ENCODE data around the gene KLRF1.

The KLRF1 gene

GRCh38 chr12:9851927-9852326 is 24.6 kb downstream of the KLRF1 start:
- Histone ChIP-seq H3K9ac (ENCODE audit: low read depth, low read length) (no peak overlapping the region), H3K27me3 (ENCODE audit: insufficient read depth, low read length) (no peaks in the 10 kb centered on the region), H3K4me3 (ENCODE audit: low read length) (no peak overlapping the region), H3K9me3 (ENCODE audit: insufficient read depth, low read depth, low read length) (no peaks in the 10 kb centered on the region), H3K36me3 (ENCODE audit: insufficient read depth, low read length) (no peaks in the 10 kb centered on the region), H3K4me1 (ENCODE audit: insufficient read depth, low read length) (peaks cover 20% of the 10 kb centered on the region), H3K27ac (ENCODE audit: low read depth, low read length) (no peak overlapping the region)
- 100% methylated on average over 2 of the region's 2 CpGs for WGBS

GRCh38 chr12:9856151-9856550 is 28.9 kb downstream of the KLRF1 start:
- no peak overlapping the region for H3K4me3 ChIP-seq (ENCODE audit: low read length)
- 88% methylated on average over 1 of the region's 1 CpG for WGBS
- no peaks in the 10 kb centered on the region for H3K9me3 ChIP-seq (ENCODE audit: insufficient read depth, low read depth, low read length)
- no peaks in the 10 kb centered on the region for H3K36me3 ChIP-seq (ENCODE audit: insufficient read depth, low read length)
- H3K9ac ChIP-seq (ENCODE audit: low read depth, low read length), result no peak overlapping the region
- peaks cover 20% of the 10 kb centered on the region for H3K4me1 ChIP-seq (ENCODE audit: insufficient read depth, low read length)
- no peaks in the 10 kb centered on the region for H3K27me3 ChIP-seq (ENCODE audit: insufficient read depth, low read length)
- H3K27ac ChIP-seq (ENCODE audit: low read depth, low read length), result no peak overlapping the region

- Histone ChIP-seq H3K36me3 (ENCODE audit: insufficient read depth, low read length) (no peaks in the 10 kb centered on the region), H3K27me3 (ENCODE audit: insufficient read depth, low read length) (no peaks in the 10 kb centered on the region), H3K27ac (ENCODE audit: low read depth, low read length) (no peak overlapping the region), H3K9me3 (ENCODE audit: insufficient read depth, low read depth, low read length) (no peaks in the 10 kb centered on the region), H3K4me3 (ENCODE audit: low read length) (no peak overlapping the region), H3K9ac (ENCODE audit: low read depth, low read length) (no peak overlapping the region), H3K4me1 (ENCODE audit: insufficient read depth, low read length) (peaks cover 20% of the 10 kb centered on the region)
- 88% methylated on average over 2 of the region's 3 CpGs for WGBS
Observed at GRCh38 chr12:9856894-9857293, 29.6 kb downstream of the KLRF1 start.

GRCh38 chr12:9858135-9858534 is 30.9 kb downstream of the KLRF1 start:
- Histone ChIP-seq H3K4me1 (ENCODE audit: insufficient read depth, low read length) (peaks cover 15% of the 10 kb centered on the region; the same call in 1 of the 2 replicates), H3K4me3 (ENCODE audit: low read length) (no peak overlapping the region), H3K9me3 (ENCODE audit: insufficient read depth, low read depth, low read length) (no peaks in the 10 kb centered on the region), H3K36me3 (ENCODE audit: insufficient read depth, low read length) (no peaks in the 10 kb centered on the region), H3K9ac (ENCODE audit: low read depth, low read length) (no peak overlapping the region), H3K27ac (ENCODE audit: low read depth, low read length) (no peak overlapping the region), H3K27me3 (ENCODE audit: insufficient read depth, low read length) (no peaks in the 10 kb centered on the region)

GRCh38 chr12:9864913-9865675 is 37.8 kb downstream of the KLRF1 start:
- WGBS, result 98% methylated on average over 3 of the region's 4 CpGs
- H3K27me3 ChIP-seq (ENCODE audit: insufficient read depth, low read length), result no peaks in the 10 kb centered on the region
- no peak overlapping the region for H3K27ac ChIP-seq (ENCODE audit: low read depth, low read length)
- H3K9ac ChIP-seq (ENCODE audit: low read depth, low read length), result no peak overlapping the region
- no peaks in the 10 kb centered on the region for H3K36me3 ChIP-seq (ENCODE audit: insufficient read depth, low read length)
- no peak overlapping the region for H3K4me3 ChIP-seq (ENCODE audit: low read length)
- H3K9me3 ChIP-seq (ENCODE audit: insufficient read depth, low read depth, low read length), result no peaks in the 10 kb centered on the region
- peaks cover 18% of the 10 kb centered on the region for H3K4me1 ChIP-seq (ENCODE audit: insufficient read depth, low read length)

GRCh38 chr12:9866860-9867269 is 39.6 kb downstream of the KLRF1 start:
- 96% methylated on average over 4 of the region's 4 CpGs for WGBS
- Histone ChIP-seq H3K4me1 (ENCODE audit: insufficient read depth, low read length) (peaks cover 20% of the 10 kb centered on the region), H3K4me3 (ENCODE audit: low read length) (no peak overlapping the region), H3K27me3 (ENCODE audit: insufficient read depth, low read length) (no peaks in the 10 kb centered on the region), H3K9ac (ENCODE audit: low read depth, low read length) (no peak overlapping the region), H3K27ac (ENCODE audit: low read depth, low read length) (no peak overlapping the region), H3K36me3 (ENCODE audit: insufficient read depth, low read length) (no peaks in the 10 kb centered on the region), H3K9me3 (ENCODE audit: insufficient read depth, low read depth, low read length) (no peaks in the 10 kb centered on the region)

GRCh38 chr12:9867531-9867930 is 40.2 kb downstream of the KLRF1 start:
- Histone ChIP-seq H3K27me3 (ENCODE audit: insufficient read depth, low read length) (no peaks in the 10 kb centered on the region), H3K9me3 (ENCODE audit: insufficient read depth, low read depth, low read length) (no peaks in the 10 kb centered on the region), H3K9ac (ENCODE audit: low read depth, low read length) (no peak overlapping the region), H3K4me1 (ENCODE audit: insufficient read depth, low read length) (peaks cover 20% of the 10 kb centered on the region), H3K4me3 (ENCODE audit: low read length) (no peak overlapping the region), H3K27ac (ENCODE audit: low read depth, low read length) (no peak overlapping the region), H3K36me3 (ENCODE audit: insufficient read depth, low read length) (no peaks in the 10 kb centered on the region)
- WGBS, result 92% methylated on average over 3 of the region's 4 CpGs

- no peak overlapping the region for H3K27ac ChIP-seq (ENCODE audit: low read depth, low read length)
- no peaks in the 10 kb centered on the region for H3K27me3 ChIP-seq (ENCODE audit: insufficient read depth, low read length)
- H3K4me3 ChIP-seq (ENCODE audit: low read length), result no peak overlapping the region
- H3K36me3 ChIP-seq (ENCODE audit: insufficient read depth, low read length), result no peaks in the 10 kb centered on the region
- 99% methylated on average over 7 of the region's 11 CpGs for WGBS
- H3K9ac ChIP-seq (ENCODE audit: low read depth, low read length), result no peak overlapping the region
- peaks cover 20% of the 10 kb centered on the region for H3K4me1 ChIP-seq (ENCODE audit: insufficient read depth, low read length)
- no peaks in the 10 kb centered on the region for H3K9me3 ChIP-seq (ENCODE audit: insufficient read depth, low read depth, low read length)
Observed at GRCh38 chr12:9868311-9868801, 41.1 kb downstream of the KLRF1 start.

- no peak overlapping the region for H3K4me3 ChIP-seq (ENCODE audit: low read length)
- H3K27ac ChIP-seq (ENCODE audit: low read depth, low read length), result no peak overlapping the region
- H3K36me3 ChIP-seq (ENCODE audit: insufficient read depth, low read length), result no peaks in the 10 kb centered on the region
- H3K9ac ChIP-seq (ENCODE audit: low read depth, low read length), result no peak overlapping the region
- H3K9me3 ChIP-seq (ENCODE audit: insufficient read depth, low read depth, low read length), result no peaks in the 10 kb centered on the region
- no peaks in the 10 kb centered on the region for H3K27me3 ChIP-seq (ENCODE audit: insufficient read depth, low read length)
- peaks cover 20% of the 10 kb centered on the region for H3K4me1 ChIP-seq (ENCODE audit: insufficient read depth, low read length)
- WGBS, result 82% methylated on average over 4 of the region's 4 CpGs
Observed at GRCh38 chr12:9868951-9869306, 41.6 kb downstream of the KLRF1 start.

- H3K36me3 ChIP-seq (ENCODE audit: insufficient read depth, low read length), result no peaks in the 10 kb centered on the region
- peaks cover 20% of the 10 kb centered on the region for H3K4me1 ChIP-seq (ENCODE audit: insufficient read depth, low read length)
- no peaks in the 10 kb centered on the region for H3K9me3 ChIP-seq (ENCODE audit: insufficient read depth, low read depth, low read length)
- no peak within 1 kb of the TSS for H3K4me3 ChIP-seq (ENCODE audit: low read length)
- no peak within 1 kb of the TSS for H3K9ac ChIP-seq (ENCODE audit: low read depth, low read length)
- H3K27me3 ChIP-seq (ENCODE audit: insufficient read depth, low read length), result no peaks in the 10 kb centered on the region
- no peak within 1 kb of the TSS for H3K27ac ChIP-seq (ENCODE audit: low read depth, low read length)
- 75% methylated on average over 10 of the region's 11 CpGs for WGBS
Observed at GRCh38 chr12:9869307-9870161, 42.3 kb downstream of the KLRF1 start, which contains the start of gene CLEC2B. Gene CLEC2B (minus strand): TSS chr12:9869354.

GRCh38 chr12:9870286-9870866 is 43.1 kb downstream of the KLRF1 start:
- no peaks in the 10 kb centered on the region for H3K9me3 ChIP-seq (ENCODE audit: insufficient read depth, low read depth, low read length)
- no peaks in the 10 kb centered on the region for H3K27me3 ChIP-seq (ENCODE audit: insufficient read depth, low read length)
- H3K4me1 ChIP-seq (ENCODE audit: insufficient read depth, low read length), result peaks cover 20% of the 10 kb centered on the region
- no peak overlapping the region for H3K9ac ChIP-seq (ENCODE audit: low read depth, low read length)
- no peak overlapping the region for H3K4me3 ChIP-seq (ENCODE audit: low read length)
- no peaks in the 10 kb centered on the region for H3K36me3 ChIP-seq (ENCODE audit: insufficient read depth, low read length)
- H3K27ac ChIP-seq (ENCODE audit: low read depth, low read length), result no peak overlapping the region
- WGBS, result 93% methylated on average over 1 of the region's 2 CpGs
